Measurements from ENCODE around the gene SKIL.

GRCh38 chr3:170367797-170368196, 10.3 kb downstream of the SKIL start:
- TF ChIP-seq CTCF (conservative IDR thresholded peaks at IDR 0.05; ENCODE audit: low read length) = no peak
- no peak for TF ChIP-seq EZH2phosphoT487 (IDR thresholded peaks at IDR 0.05; ENCODE audit: borderline replicate concordance)

Data from Loucy (cell line).